Vagina (tissue), 2 donors: ENCODE results near the gene OPN4. TPM values are rescaled to one million over a fixed set of nuclear protein-coding genes. Genes with fewer than 3 reads are reported as not detected.

ENCODE experiments used
- DNase-seq, 2 donors: peaks; one replicate each; pipeline ENCODE4 v3.0.0-alpha.2; 2017; ENCODE audit errors: extremely low spot score in 2 of 2
- H3K27ac ChIP-seq: fragments of 200-600 bp; sonication (generic); one replicate; pipeline ENCODE4 v1.5.1; 2019
- H3K27me3 ChIP-seq: fragments of 200-600 bp; sonication (generic); one replicate; pipeline ENCODE4 v1.5.1; 2019
- H3K36me3 ChIP-seq, 2 donors: fragments of 200-600 bp; sonication (generic); one replicate each; pipeline ENCODE4 v1.5.1; 2017 to 2019
- H3K4me1 ChIP-seq: fragments of 200-600 bp; sonication (generic); one replicate; pipeline ENCODE4 v1.5.1; 2019
- H3K4me3 ChIP-seq, 2 donors: fragments of 200-600 bp; sonication (generic); 1 replicate in 1 of 2; 2 replicates in 1 of 2; pipeline ENCODE4 v1.5.1; 2016 to 2019
- H3K9me3 ChIP-seq: fragments of 200-600 bp; sonication (generic); one replicate; pipeline ENCODE4 v1.5.1; 2019
- CTCF ChIP-seq, 3 experiments: fragments of 450-650 bp in 2 of 3; fragments of 200-600 bp in 1 of 3; sonication (generic) in 1 of 3; IDR thresholded peaks; one replicate each; pipeline ENCODE4 v1.5.1; 2017 to 2019; ENCODE audit warnings: antibody characterized with exemption in 3 of 3, mild to moderate bottlenecking in 2 of 3, moderate library complexity in 2 of 3
- POLR2A ChIP-seq, 2 donors: fragments of 450-650 bp; IDR thresholded peaks; one replicate each; pipeline ENCODE4 v1.6.1; 2017; ENCODE audit warnings: antibody characterized with exemption in 2 of 2, mild to moderate bottlenecking in 2 of 2, moderate library complexity in 2 of 2
- POLR2AphosphoS5 ChIP-seq, 2 donors: sonication (generic); formaldehyde crosslinking; IDR thresholded peaks; one replicate each; pipeline ENCODE4 v1.9.0; 2017; ENCODE audit warnings: antibody characterized with exemption in 2 of 2, mild to moderate bottlenecking in 2 of 2, low read depth in 1 of 2; ENCODE audit not compliant: insufficient read depth in 1 of 2
- intact Hi-C: fragments of 100-400 bp; cut with DNase I; formaldehyde crosslinking; loops from one replicate; pipeline ENCODE4 v1.15.1; 2023
- total RNA-seq: library from RNA; depleted of rRNA; stranded (reverse); fragments of >200 nt; gene quantifications from one replicate; pipeline ENCODE4 v1.2.3, GENCODE V29; 2016

The OPN4 gene
- total RNA-seq, 1 donor from 2014 or later: not detected

DNA sequence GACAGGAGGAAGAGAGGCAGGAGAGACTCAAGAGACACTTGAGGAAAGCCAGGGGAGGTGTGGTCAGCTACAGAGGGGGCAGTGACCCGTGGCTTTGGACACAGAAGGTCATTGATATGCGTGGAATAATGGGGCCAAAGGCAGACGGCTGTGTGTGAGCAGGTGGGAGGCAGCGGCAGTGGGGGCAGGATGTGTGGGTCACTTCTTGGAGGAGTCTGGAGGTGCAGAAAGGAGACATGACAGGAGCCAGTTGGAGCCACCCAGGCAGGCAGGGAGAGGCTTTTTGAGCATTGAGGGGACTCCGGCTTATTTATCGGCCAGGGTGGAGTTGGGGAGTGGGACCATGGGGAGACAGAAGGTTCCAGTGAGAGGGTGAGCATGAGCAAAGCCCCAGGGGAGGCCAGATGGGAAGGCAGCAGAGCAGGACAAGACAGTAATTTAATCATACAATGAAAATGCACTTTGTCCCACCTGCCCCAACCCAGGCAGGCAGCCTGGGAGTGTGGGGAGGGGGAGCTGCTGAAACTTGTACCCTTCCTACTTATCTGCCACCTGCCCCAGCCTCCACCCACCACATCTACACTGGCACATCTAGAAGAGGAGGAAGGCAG lies 19.0 kb downstream of the OPN4 start:
- H3K4me1 ChIP-seq: peaks cover 11% of the 10 kb centered on the region
- H3K27ac ChIP-seq: peak overlapping the region; percentile 55
- H3K4me3 ChIP-seq: no peak overlapping the region
- no peak for TF ChIP-seq CTCF (IDR thresholded peaks at IDR 0.05)
- no peak for TF ChIP-seq POLR2A (IDR thresholded peaks at IDR 0.05)
- TF ChIP-seq POLR2AphosphoS5 (IDR thresholded peaks at IDR 0.05; ENCODE audit: insufficient read depth in 1 of 2, low read depth in 1 of 2): no peak
- no peaks in the 10 kb centered on the region for H3K9me3 ChIP-seq
- H3K36me3 ChIP-seq: no peaks in the 10 kb centered on the region
- intact Hi-C loops: no loop called here
- H3K27me3 ChIP-seq: no peaks in the 10 kb centered on the region
- DNase-seq: no peak

DNA sequence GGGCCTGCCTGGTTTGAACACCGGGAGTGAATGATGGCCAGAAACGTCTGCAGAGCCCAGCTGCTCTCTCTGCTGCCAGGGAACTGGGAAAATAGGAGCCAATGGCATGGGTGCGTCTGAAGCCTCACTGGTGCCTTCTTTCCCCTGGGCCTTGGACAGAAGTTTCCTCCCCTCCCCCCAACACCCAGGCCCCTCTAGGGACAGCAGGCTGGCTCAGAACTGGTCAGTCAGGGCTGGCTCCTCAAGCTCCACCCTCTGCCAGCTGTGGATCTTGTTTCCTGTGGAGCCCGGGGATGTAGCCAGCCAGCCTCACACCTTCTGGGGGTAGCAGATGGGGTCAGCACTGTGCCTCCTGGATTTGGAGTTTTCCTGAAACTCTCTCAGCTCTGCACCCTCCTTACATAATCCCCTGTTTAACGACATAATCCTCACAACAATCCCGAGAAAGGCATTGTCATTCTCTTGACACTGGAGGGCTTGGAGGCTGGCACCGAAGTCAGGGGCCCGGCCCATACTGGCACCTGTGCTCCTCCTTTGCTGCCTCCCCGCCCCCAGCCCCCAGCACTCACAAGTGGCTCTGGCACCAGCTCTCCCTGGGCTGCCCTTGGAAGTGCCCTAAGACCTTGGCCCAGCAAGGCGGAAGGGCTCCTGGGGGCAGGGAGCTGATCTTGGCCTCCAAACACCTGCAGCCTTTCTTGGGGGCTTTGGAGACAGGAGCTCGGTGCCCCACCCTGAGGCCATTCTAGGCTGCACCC lies 19.7 kb downstream of the OPN4 start:
- Histone ChIP-seq H3K36me3 (no peaks in the 10 kb centered on the region), H3K27me3 (no peaks in the 10 kb centered on the region), H3K4me3 (no peak overlapping the region), H3K4me1 (peaks cover 11% of the 10 kb centered on the region), H3K27ac (peak overlapping the region; percentile 55), H3K9me3 (no peaks in the 10 kb centered on the region)
- TF ChIP-seq POLR2A (IDR thresholded peaks at IDR 0.05): no peak
- no peak for TF ChIP-seq POLR2AphosphoS5 (IDR thresholded peaks at IDR 0.05; ENCODE audit: insufficient read depth in 1 of 2, low read depth in 1 of 2)
- TF ChIP-seq CTCF (IDR thresholded peaks at IDR 0.05): no peak
- intact Hi-C loops: no loop called here
- DNase-seq: no peak

DNA sequence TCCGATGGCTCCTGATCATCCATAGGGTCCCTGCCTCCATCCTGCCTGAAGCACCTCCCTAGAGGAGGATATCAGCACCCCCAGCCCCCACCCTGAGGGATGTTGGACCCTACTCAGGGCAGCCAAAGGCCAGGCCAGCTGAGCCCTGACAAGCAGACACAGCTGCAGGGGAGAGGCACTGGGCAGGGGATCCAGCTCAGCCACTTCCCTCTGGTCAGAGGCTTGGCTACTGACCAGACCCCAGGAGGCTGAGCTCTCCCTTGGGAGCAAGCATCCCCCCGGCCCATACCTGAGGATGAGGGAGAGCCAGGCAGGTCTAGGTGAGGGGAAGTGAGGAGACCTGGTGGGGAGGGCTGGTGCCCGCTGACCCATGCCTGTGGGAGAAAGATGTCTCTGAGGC lies 20.6 kb downstream of the OPN4 start:
- Histone ChIP-seq H3K36me3 (no peaks in the 10 kb centered on the region), H3K4me3 (no peak overlapping the region), H3K9me3 (no peaks in the 10 kb centered on the region), H3K27me3 (no peaks in the 10 kb centered on the region), H3K4me1 (peaks cover 11% of the 10 kb centered on the region), H3K27ac (peak overlapping the region; percentile 29)
- intact Hi-C loops: no loop called here
- no peak for TF ChIP-seq POLR2A (IDR thresholded peaks at IDR 0.05)
- TF ChIP-seq CTCF (IDR thresholded peaks at IDR 0.05): no peak
- no peak for TF ChIP-seq POLR2AphosphoS5 (IDR thresholded peaks at IDR 0.05; ENCODE audit: insufficient read depth in 1 of 2, low read depth in 1 of 2)
- no peak for DNase-seq

DNA sequence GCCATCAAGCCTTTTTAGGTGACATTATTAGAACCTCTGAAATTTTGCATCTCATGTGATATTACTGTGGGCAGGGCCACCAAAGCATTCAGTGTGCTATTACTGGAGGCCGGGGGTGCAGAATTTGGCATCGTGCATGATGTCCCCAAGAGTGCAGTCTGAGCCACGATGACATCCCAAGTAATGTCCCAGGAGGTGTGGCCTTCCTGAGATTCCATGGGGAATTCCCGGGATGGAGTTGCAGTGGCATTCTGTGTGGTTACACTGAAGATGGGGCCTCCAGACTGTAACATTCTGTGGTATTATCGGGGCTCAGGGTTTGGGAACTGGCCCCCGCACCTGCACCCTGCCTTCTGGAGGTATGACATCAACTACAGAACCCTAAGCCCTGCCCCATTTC lies 23.0 kb downstream of the OPN4 start:
- H3K9me3 ChIP-seq: no peaks in the 10 kb centered on the region
- intact Hi-C loops: no loop called here
- peaks cover 11% of the 10 kb centered on the region for H3K4me1 ChIP-seq
- no peak overlapping the region for H3K4me3 ChIP-seq
- no peaks in the 10 kb centered on the region for H3K36me3 ChIP-seq
- no peak for TF ChIP-seq POLR2A (IDR thresholded peaks at IDR 0.05)
- no peak for TF ChIP-seq CTCF (IDR thresholded peaks at IDR 0.05)
- no peak for TF ChIP-seq POLR2AphosphoS5 (IDR thresholded peaks at IDR 0.05; ENCODE audit: insufficient read depth in 1 of 2, low read depth in 1 of 2)
- no peak for DNase-seq
- H3K27me3 ChIP-seq: no peaks in the 10 kb centered on the region
- no peak overlapping the region for H3K27ac ChIP-seq
